Keratinocyte (primary cell): ENCODE measurements around the gene GMPR2. TPM values are rescaled to one million over a fixed set of nuclear protein-coding genes. Genes with fewer than 3 reads are reported as not detected.
A peak's percentile ranks its signal among the peaks of the same experiment; 100 is the strongest.

Source experiments
- DNase-seq: peaks from one replicate; pipeline ENCODE4 v3.0.0-alpha.2; 2011; ENCODE audit warnings: low read depth, missing footprints, low spot score
- FAIRE-seq: peaks from 2 replicates; lab custom pipeline; 2011; peaks lifted over from hg19 to GRCh38; lab: Jason Lieb, UNC
- H2AFZ ChIP-seq: 2 replicates; pipeline ENCODE4 v1.6.0; 2012; ENCODE audit warnings: low read length, control low read depth, inconsistent platforms; ENCODE audit not compliant: control insufficient read depth
- H3K27ac ChIP-seq: 2 replicates; pipeline ENCODE4 v1.5.1; 2011; ENCODE audit warnings: low read length; ENCODE audit not compliant: control insufficient read depth, insufficient read depth
- H3K27me3 ChIP-seq: 3 replicates; pipeline ENCODE4 v1.6.0; 2011; ENCODE audit warnings: low read length; ENCODE audit not compliant: control insufficient read depth, insufficient read depth; ENCODE audit errors: extremely low read depth
- H3K36me3 ChIP-seq, 2 experiments: 2 replicates in 1 of 2; 3 replicates in 1 of 2; pipeline ENCODE4 v1.5.1; 2011; ENCODE audit warnings: low read length in 2 of 2, mild to moderate bottlenecking in 1 of 2; ENCODE audit not compliant: control insufficient read depth in 2 of 2, insufficient read depth in 2 of 2; ENCODE audit errors: extremely low read depth in 1 of 2
- H3K4me1 ChIP-seq: 3 replicates; pipeline ENCODE4 v1.5.1; 2011; ENCODE audit warnings: low read length; ENCODE audit not compliant: control insufficient read depth, insufficient read depth; ENCODE audit errors: extremely low read depth
- H3K4me2 ChIP-seq: 3 replicates; pipeline ENCODE4 v1.6.0; 2011; ENCODE audit warnings: low read depth, low read length; ENCODE audit not compliant: control insufficient read depth, insufficient read depth; ENCODE audit errors: extremely low read depth
- H3K4me3 ChIP-seq, 3 experiments: fragments of 200-600 bp in 1 of 3; sonication (generic) in 1 of 3; 2 replicates in 2 of 3; 3 replicates in 1 of 3; pipeline ENCODE4 v1.5.1; 2011 to 2016; ENCODE audit warnings: low read length in 3 of 3, mild to moderate bottlenecking in 3 of 3, control low read depth in 2 of 3, inconsistent platforms in 1 of 3, low read depth in 1 of 3, mixed read lengths in 1 of 3, mixed run types in 1 of 3, moderate library complexity in 1 of 3; ENCODE audit not compliant: control insufficient read depth in 2 of 3, insufficient read depth in 2 of 3; ENCODE audit errors: extremely low read depth in 1 of 3
- H3K79me2 ChIP-seq: 2 replicates; pipeline ENCODE4 v1.6.0; 2012; ENCODE audit warnings: low read length; ENCODE audit not compliant: control insufficient read depth, insufficient read depth
- H3K9ac ChIP-seq: 3 replicates; pipeline ENCODE4 v1.6.0; 2011; ENCODE audit warnings: low read length; ENCODE audit not compliant: control insufficient read depth, insufficient read depth; ENCODE audit errors: extremely low read depth
- H3K9me1 ChIP-seq: 3 replicates; pipeline ENCODE4 v1.6.0; 2011; ENCODE audit warnings: low read length; ENCODE audit not compliant: control insufficient read depth, insufficient read depth; ENCODE audit errors: extremely low read depth
- H3K9me3 ChIP-seq: 2 replicates; pipeline ENCODE4 v1.5.1; 2012; ENCODE audit warnings: low read depth, low read length; ENCODE audit not compliant: control insufficient read depth
- H4K20me1 ChIP-seq: 3 replicates; pipeline ENCODE4 v1.6.0; 2011; ENCODE audit warnings: low read length; ENCODE audit not compliant: control insufficient read depth, insufficient read depth; ENCODE audit errors: extremely low read depth
- EZH2 ChIP-seq: IDR thresholded peaks from one replicate; pipeline ENCODE4 v1.6.1; 2012; ENCODE audit warnings: inconsistent platforms, mild to moderate bottlenecking, low read length, moderate library complexity
- dilution Hi-C: fragments of 300-500 bp; cut with MboI; formaldehyde crosslinking; loops from one replicate; pipeline ENCODE4 v1.7.0; 2020; ENCODE audit warnings: low sequenced_read_pairs; ENCODE audit not compliant: extremely low pct_ligation_motif_present
- polyA plus RNA-seq, 5 experiments: library from polyadenylated mRNA; depleted of rRNA in 3 of 5; stranded (reverse) in 3 of 5; stranded (forward) in 1 of 5; unstranded in 1 of 5; fragments of >200 nt; gene quantifications; 1 replicate in 1 of 5; 2 replicates in 3 of 5; 3 replicates in 1 of 5; pipeline versions ENCODE4 v1.2.1 to v1.2.3, GENCODE V29; 2011 to 2012; ENCODE audit warnings: missing spikeins in 2 of 5, low read depth in 1 of 5, low replicate concordance in 1 of 5
- TF ChIP-seq, protein P1 (sequence below), 3 experiments: IDR thresholded peaks in 1 of 3; conservative IDR thresholded peaks in 1 of 3; optimal IDR thresholded peaks in 1 of 3; 2 replicates in 2 of 3; 3 replicates in 1 of 3; pipeline versions ENCODE3 to v1.5.1; 2011; ENCODE audit warnings: low read length in 3 of 3, mild to moderate bottlenecking in 3 of 3, moderate library complexity in 2 of 3, control low read depth in 1 of 3, inconsistent platforms in 1 of 3; ENCODE audit not compliant: insufficient read depth in 2 of 3; ENCODE audit errors: extremely low read depth in 1 of 3

GMPR2 gene
- polyA plus RNA-seq, 1 donor (not counting 4 experiments of a cell fraction or from before 2014, with no cell fraction given), result 84.6 TPM

- H4K20me1 ChIP-seq, result no peaks in the 10 kb centered on the region
- peak overlapping the region; percentile 51 for H3K4me2 ChIP-seq
- peak overlapping the region; percentile 60 for H3K27ac ChIP-seq
- H3K79me2 ChIP-seq, result peaks cover 80% of the 10 kb centered on the region
- no peak for DNase-seq
- peaks cover 21% of the 10 kb centered on the region for H3K4me1 ChIP-seq
- no peak overlapping the region for H3K4me3 ChIP-seq
- H3K36me3 ChIP-seq, result peaks cover 2 to 5% of the 10 kb centered on the region in 2 experiments
- TF ChIP-seq, protein P1, sequence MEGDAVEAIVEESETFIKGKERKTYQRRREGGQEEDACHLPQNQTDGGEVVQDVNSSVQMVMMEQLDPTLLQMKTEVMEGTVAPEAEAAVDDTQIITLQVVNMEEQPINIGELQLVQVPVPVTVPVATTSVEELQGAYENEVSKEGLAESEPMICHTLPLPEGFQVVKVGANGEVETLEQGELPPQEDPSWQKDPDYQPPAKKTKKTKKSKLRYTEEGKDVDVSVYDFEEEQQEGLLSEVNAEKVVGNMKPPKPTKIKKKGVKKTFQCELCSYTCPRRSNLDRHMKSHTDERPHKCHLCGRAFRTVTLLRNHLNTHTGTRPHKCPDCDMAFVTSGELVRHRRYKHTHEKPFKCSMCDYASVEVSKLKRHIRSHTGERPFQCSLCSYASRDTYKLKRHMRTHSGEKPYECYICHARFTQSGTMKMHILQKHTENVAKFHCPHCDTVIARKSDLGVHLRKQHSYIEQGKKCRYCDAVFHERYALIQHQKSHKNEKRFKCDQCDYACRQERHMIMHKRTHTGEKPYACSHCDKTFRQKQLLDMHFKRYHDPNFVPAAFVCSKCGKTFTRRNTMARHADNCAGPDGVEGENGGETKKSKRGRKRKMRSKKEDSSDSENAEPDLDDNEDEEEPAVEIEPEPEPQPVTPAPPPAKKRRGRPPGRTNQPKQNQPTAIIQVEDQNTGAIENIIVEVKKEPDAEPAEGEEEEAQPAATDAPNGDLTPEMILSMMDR (optimal IDR thresholded peaks at IDR 0.05 in 1 of 3, IDR thresholded peaks at IDR 0.05 in 1 of 3, conservative IDR thresholded peaks at IDR 0.05 in 1 of 3; ENCODE audit: extremely low read depth in 1 of 3, insufficient read depth in 2 of 3, low read length in 3 of 3), result no peak
- TF ChIP-seq EZH2, result no peak
- H3K9ac ChIP-seq, result no peak overlapping the region
- H3K27me3 ChIP-seq, result no peaks in the 10 kb centered on the region
- H2AFZ ChIP-seq, result no peak overlapping the region
- peak; percentile 66 for FAIRE-seq
- dilution Hi-C loops, result no loop called here
- no peaks in the 10 kb centered on the region for H3K9me1 ChIP-seq
- no peaks in the 10 kb centered on the region for H3K9me3 ChIP-seq
These were observed 8.1 kb upstream of the GMPR2 start for GRCh38 chr14:24224618-24225071.

GRCh38 chr14:24226473-24226872, 6.3 kb upstream of the GMPR2 start:
- H3K9me3 ChIP-seq, result no peaks in the 10 kb centered on the region
- no peak overlapping the region for H3K4me3 ChIP-seq
- dilution Hi-C loops, result no loop called here
- peaks cover 2 to 5% of the 10 kb centered on the region in 2 experiments for H3K36me3 ChIP-seq
- peaks cover 22% of the 10 kb centered on the region for H3K4me1 ChIP-seq
- TF ChIP-seq, protein P1 (optimal IDR thresholded peaks at IDR 0.05 in 1 of 3, IDR thresholded peaks at IDR 0.05 in 1 of 3, conservative IDR thresholded peaks at IDR 0.05 in 1 of 3; ENCODE audit: extremely low read depth in 1 of 3, insufficient read depth in 2 of 3, low read length in 3 of 3), result no peak
- TF ChIP-seq EZH2, result no peak
- DNase-seq (no peak), FAIRE-seq (no peak)
- H3K79me2 ChIP-seq, result peaks cover 79% of the 10 kb centered on the region
- no peaks in the 10 kb centered on the region for H4K20me1 ChIP-seq
- no peak overlapping the region for H2AFZ ChIP-seq
- H3K9me1 ChIP-seq, result no peaks in the 10 kb centered on the region
- no peak overlapping the region for H3K27ac ChIP-seq
- H3K9ac ChIP-seq, result no peak overlapping the region
- no peak overlapping the region for H3K4me2 ChIP-seq
- H3K27me3 ChIP-seq, result no peaks in the 10 kb centered on the region
